AG09309 (cell line): ENCODE data around the gene TBC1D22A.

ENCODE experiments used
- DNase-seq: peaks from one replicate; pipeline ENCODE4 v3.0.0-alpha.2; 2010; ENCODE audit warnings: low read depth
- H3K4me3 ChIP-seq: 2 replicates; pipeline ENCODE4 v1.5.1; 2011; ENCODE audit warnings: mild to moderate bottlenecking, low read depth, low read length, moderate library complexity; ENCODE audit not compliant: control insufficient read depth
- TF ChIP-seq, protein P1 (sequence below): IDR thresholded peaks from 2 replicates; pipeline ENCODE4 v1.5.1; 2011; ENCODE audit warnings: mild to moderate bottlenecking, low read depth, low read length, inconsistent platforms; ENCODE audit not compliant: insufficient read depth, control insufficient read depth; ENCODE audit errors: missing control alignments

The TBC1D22A gene

DNA sequence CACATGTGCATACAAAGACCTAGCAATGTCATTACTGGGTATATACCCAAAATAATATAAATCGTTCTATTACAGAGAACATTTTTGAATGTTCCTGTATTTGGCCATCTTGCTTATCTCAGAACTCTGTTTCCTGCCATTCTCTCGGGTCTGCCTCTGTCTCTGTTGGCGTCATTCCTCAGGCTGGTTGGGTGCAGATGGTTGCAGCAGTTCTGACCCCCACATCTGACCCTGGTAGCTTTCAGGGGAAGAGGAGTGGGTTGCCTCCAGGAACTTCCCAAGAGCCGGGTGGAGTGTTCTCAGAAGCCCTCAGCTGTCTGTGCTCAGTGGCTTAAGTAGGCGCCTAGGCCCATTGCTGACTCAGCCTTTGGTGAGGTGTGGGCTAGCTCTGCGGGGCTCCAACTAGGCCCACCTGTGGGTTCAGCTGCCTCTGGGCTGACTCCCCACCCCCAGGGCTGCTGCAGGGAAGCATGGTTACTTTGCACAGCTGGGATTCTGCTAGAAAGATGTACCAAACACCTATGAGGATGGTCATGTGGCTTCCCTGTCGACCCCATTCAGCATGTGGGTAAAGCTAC, 114.0 kb downstream of the TBC1D22A start:
- no peak for DNase-seq
- H3K4me3 ChIP-seq = no peak overlapping the region

DNA sequence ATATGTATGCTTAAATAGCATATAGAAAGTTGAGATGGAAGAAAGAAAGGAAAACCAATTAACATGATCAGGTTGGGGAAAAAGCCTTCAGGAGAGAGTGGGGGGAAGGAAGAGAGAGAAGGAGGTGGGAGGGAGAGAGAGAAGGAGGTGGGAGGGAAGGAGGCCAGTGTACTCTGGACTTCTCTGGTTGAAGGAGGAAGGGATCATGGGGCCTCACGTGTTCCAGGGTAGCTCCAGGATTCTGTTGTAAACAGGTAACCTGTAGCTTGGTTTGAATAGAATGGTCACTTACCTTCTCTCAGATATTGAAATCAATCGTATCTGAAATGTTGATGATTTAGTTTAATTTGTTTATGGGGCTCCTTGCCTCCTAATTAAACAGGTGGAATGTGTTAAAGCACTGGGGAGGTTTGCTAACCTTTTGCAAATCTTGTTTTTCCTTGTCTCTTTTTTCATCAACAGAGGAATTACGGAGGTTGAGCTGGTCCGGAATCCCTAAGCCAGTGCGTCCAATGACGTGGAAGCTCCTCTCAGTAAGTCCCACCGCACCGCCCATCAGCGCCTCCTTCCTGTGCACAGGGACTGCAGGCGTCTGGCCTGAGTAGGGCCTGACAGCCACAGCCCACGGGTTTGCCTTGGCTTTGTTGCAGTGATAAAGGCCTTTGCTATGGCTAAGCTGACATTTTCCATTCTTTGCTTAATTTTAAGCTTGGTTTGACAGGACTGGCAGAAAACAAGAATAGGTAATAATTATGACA, 115.9 kb downstream of the TBC1D22A start:
- H3K4me3 ChIP-seq = no peak overlapping the region
- DNase-seq = no peak
- TF ChIP-seq, protein P1, sequence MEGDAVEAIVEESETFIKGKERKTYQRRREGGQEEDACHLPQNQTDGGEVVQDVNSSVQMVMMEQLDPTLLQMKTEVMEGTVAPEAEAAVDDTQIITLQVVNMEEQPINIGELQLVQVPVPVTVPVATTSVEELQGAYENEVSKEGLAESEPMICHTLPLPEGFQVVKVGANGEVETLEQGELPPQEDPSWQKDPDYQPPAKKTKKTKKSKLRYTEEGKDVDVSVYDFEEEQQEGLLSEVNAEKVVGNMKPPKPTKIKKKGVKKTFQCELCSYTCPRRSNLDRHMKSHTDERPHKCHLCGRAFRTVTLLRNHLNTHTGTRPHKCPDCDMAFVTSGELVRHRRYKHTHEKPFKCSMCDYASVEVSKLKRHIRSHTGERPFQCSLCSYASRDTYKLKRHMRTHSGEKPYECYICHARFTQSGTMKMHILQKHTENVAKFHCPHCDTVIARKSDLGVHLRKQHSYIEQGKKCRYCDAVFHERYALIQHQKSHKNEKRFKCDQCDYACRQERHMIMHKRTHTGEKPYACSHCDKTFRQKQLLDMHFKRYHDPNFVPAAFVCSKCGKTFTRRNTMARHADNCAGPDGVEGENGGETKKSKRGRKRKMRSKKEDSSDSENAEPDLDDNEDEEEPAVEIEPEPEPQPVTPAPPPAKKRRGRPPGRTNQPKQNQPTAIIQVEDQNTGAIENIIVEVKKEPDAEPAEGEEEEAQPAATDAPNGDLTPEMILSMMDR = no peak

More for the DNA sequence above, 114.0 kb downstream of the TBC1D22A start:
- TF ChIP-seq, protein P1 = no peak

DNA sequence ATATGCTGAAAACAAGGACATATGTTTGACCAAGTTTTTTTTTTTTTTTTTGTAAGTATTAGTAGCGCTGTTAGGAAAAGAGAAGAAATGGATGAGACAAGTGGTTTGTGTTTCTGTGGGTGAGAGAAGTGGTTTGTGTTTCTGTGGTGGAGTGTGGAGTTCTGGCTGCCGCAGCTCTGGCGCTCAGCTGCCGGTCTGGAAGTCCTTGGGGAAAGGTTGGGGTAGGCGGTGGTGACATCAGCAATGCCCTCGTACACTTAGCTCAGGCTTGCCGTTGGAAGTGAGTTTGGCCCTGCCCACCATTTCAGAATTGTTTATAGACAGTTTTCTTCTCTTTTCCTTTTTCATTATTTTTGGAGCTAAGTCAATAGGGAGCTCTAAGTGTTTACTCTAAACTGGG, 116.6 kb downstream of the TBC1D22A start:
- no peak for DNase-seq
- TF ChIP-seq, protein P1 = no peak

DNA sequence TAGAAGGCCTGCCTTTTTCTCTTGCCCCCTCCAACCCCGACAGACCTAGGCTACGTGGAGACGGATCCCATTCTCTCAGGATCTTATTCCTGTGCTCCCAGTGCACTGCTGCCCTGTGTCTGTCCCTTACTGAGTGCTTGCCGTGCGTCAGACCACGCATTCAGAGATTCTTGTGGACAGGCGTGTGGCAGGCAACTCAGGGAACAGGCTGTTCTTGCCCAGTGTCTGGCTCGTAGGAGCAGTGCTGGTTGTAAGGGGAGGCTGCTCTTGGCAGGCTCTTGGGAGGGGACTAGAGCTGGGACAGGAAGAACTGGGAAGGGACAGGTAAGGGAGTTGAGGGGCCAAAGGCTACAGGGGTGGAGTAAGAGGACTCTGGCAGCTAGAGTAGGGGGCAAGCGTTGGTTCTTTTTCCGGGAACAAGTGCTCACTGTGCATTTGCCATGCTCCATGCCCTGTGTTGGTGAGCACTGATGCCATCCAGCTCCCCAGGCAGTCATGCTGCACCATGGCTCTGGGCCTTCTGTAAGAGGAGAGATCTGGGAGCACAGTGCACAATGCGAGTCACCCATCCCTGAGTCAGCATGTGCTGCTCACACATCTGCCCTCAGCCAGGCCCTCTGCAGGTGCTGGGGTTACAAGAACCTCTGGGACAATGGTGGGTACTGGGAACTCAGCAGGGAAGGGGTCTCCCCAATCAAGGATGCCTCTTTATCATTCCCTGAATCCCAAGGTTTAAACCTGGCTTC, 119.1 kb downstream of the TBC1D22A start:
- TF ChIP-seq, protein P1 = no peak
- DNase-seq = no peak
- H3K4me3 ChIP-seq = no peak overlapping the region

More for the DNA sequence above, 116.6 kb downstream of the TBC1D22A start:
- no peak overlapping the region for H3K4me3 ChIP-seq

DNA sequence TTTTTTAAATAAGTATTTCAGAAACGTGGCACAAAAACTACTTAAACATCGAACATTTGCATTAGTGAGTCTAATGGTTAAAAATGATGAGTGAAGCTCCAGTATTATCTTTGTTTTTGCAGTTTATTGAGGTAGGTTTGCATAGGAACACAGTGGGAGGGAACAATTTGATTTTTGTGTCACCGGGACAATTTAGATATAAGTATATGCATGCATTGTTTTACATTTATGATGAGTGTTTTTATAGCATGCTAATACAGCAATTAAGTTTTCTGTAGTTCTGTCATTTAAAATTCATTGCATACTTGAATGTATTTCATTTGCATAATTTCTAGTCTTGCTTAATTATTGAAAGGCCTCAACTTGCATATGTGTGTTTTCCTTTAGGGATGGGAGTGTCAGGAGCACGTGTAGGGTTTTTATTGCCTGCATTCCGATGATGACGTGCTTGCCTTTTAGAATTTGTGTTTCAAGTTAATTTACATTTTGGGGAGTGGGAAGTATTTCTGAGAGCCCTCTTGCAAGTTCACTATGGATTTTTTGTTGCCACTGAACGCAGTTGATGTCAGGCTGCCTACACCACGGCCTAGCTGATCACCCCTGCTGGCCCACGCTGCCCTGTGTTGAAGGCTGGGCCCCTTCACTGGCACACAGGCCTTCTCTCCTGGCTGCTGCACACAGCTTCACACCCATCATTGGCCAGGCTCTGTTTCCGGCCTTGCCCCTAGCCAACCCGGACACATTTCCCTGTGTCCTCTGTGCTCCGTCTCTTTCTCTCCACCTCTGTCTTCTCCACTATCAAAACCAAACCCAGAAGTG, 120.9 kb downstream of the TBC1D22A start:
- TF ChIP-seq, protein P1 = no peak
- no peak for DNase-seq
- H3K4me3 ChIP-seq = no peak overlapping the region

DNA sequence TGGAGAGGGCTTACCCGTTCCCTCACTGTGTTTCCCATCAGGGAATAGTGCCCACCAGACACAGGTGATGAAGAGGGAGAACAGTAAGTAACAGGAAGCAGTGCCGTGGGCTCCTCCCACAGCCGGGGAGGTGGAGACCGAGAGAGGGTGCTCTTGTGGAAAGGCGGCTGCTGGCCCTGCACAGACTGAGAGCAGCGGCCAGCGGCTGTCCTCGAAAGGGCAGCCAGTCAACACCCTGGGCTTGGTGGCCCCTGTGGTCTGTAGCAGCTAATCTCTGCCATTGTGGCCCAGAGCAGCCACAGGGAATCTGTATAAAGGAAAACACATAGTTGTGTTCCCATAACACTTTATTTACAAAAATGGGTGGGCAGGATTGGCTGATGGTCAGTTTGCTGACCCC, 121.9 kb downstream of the TBC1D22A start:
- TF ChIP-seq, protein P1 = no peak
- no peak overlapping the region for H3K4me3 ChIP-seq
- DNase-seq = no peak
